ENCODE results near the gene RBFOX2. TPM values are rescaled to one million over a fixed set of nuclear protein-coding genes. Genes with fewer than 3 reads are reported as not detected.

The RBFOX2 gene
- total RNA-seq, 1 experiment from 2014 or later, result 81.1 TPM

- no peak overlapping the region for H3K27ac ChIP-seq (ENCODE audit: low read length)
- H3K36me3 ChIP-seq (ENCODE audit: control insufficient read depth, insufficient read depth, low read length), result no peaks in the 10 kb centered on the region
- in situ Hi-C loops (cut with HindIII; ENCODE audit: low pct_unique_long_range_greater_than_20kb, low sequenced_read_pairs), result no loop called here
- DNase-seq (ENCODE audit: low read depth, low spot score), result no peak
- no peak overlapping the region for H3K4me3 ChIP-seq (ENCODE audit: low read depth in 2 of 2, low read length in 2 of 2)
- intact Hi-C loops (cut with micrococcal nuclease; ENCODE audit: unreplicated experiment), result no loop called here
- no peaks in the 10 kb centered on the region for H3K9me3 ChIP-seq (ENCODE audit: control insufficient read depth, insufficient read depth, low read depth, low read length)
- POLR2A ChIA-PET, result no interaction called here
- H3K4me1 ChIP-seq (ENCODE audit: control insufficient read depth, insufficient read depth, low read length), result 0 out of 2 replicates have a peak, but pooled peaks cover 2% of the 10 kb centered on the region
- no peak for TF ChIP-seq TCF7L2 (IDR thresholded peaks at IDR 0.05; ENCODE audit: low read depth, low read length)
- TF ChIP-seq POLR2AphosphoS5 (IDR thresholded peaks at IDR 0.05; ENCODE audit: low read depth, low read length), result no peak
- no peak for TF ChIP-seq CTCF (IDR thresholded peaks at IDR 0.05)
- TF ChIP-seq REST (IDR thresholded peaks at IDR 0.05; ENCODE audit: insufficient read depth in 1 of 2, low read depth in 2 of 2, low read length in 1 of 2), result no peak
- TF ChIP-seq SIN3A (IDR thresholded peaks at IDR 0.05; ENCODE audit: borderline replicate concordance, insufficient read depth, low read depth, low read length), result no peak
- no peak for ATAC-seq
- CTCF ChIA-PET, result no interaction called here
- BruUV-seq (replicated peaks), result no TSS peak
- no peaks in the 10 kb centered on the region for H3K27me3 ChIP-seq (ENCODE audit: control insufficient read depth, insufficient read depth, low read length)
Measured at GRCh38 chr22:35799150-35799549, 229.5 kb downstream of the RBFOX2 start.

GRCh38 chr22:35797411-35797810 is 231.2 kb downstream of the RBFOX2 start:
- H3K4me1 ChIP-seq (ENCODE audit: control insufficient read depth, insufficient read depth, low read length), result 0 out of 2 replicates have a peak, but pooled peaks cover 2% of the 10 kb centered on the region
- H3K27ac ChIP-seq (ENCODE audit: low read length), result no peak overlapping the region
- no peak for DNase-seq (ENCODE audit: low read depth, low spot score)
- ChIA-PET CTCF (no interaction called here), POLR2A (no interaction called here)
- H3K27me3 ChIP-seq (ENCODE audit: control insufficient read depth, insufficient read depth, low read length), result no peaks in the 10 kb centered on the region
- no peak for TF ChIP-seq CTCF (IDR thresholded peaks at IDR 0.05)
- TF ChIP-seq REST (IDR thresholded peaks at IDR 0.05; ENCODE audit: insufficient read depth in 1 of 2, low read depth in 2 of 2, low read length in 1 of 2), result no peak
- TF ChIP-seq POLR2AphosphoS5 (IDR thresholded peaks at IDR 0.05; ENCODE audit: low read depth, low read length), result no peak
- TF ChIP-seq SIN3A (IDR thresholded peaks at IDR 0.05; ENCODE audit: borderline replicate concordance, insufficient read depth, low read depth, low read length), result no peak
- no peak for TF ChIP-seq TCF7L2 (IDR thresholded peaks at IDR 0.05; ENCODE audit: low read depth, low read length)
- ATAC-seq, result no peak
- in situ Hi-C loops (cut with HindIII; ENCODE audit: low pct_unique_long_range_greater_than_20kb, low sequenced_read_pairs) (no loop called here), intact Hi-C loops (cut with micrococcal nuclease; ENCODE audit: unreplicated experiment) (no loop called here)
- no TSS peak for BruUV-seq (replicated peaks)
- no peak overlapping the region for H3K4me3 ChIP-seq (ENCODE audit: low read depth in 2 of 2, low read length in 2 of 2)
- H3K36me3 ChIP-seq (ENCODE audit: control insufficient read depth, insufficient read depth, low read length), result no peaks in the 10 kb centered on the region
- no peaks in the 10 kb centered on the region for H3K9me3 ChIP-seq (ENCODE audit: control insufficient read depth, insufficient read depth, low read depth, low read length)

All from Panc1 (cell line).